ENCODE data around the gene SOHLH2. TPM values are rescaled to one million over a fixed set of nuclear protein-coding genes. Genes with fewer than 3 reads are reported as not detected.
A peak's percentile ranks its signal among the peaks of the same experiment; 100 is the strongest.

Gene SOHLH2
- total and polyA plus RNA-seq, 4 donors, result 0.04 to 0.28 (median 0.08) TPM

GRCh38 chr13:36163809-36164308, 50.5 kb downstream of the SOHLH2 start:
- Histone ChIP-seq H3K4me3 (no peak overlapping the region), H3K27me3 (ENCODE audit: control insufficient read depth in 3 of 3, insufficient read depth in 3 of 3, low read length in 2 of 3) (no peaks in the 10 kb centered on the region), H3K9ac (ENCODE audit: insufficient read depth in 1 of 2, low read length in 2 of 2) (no peak overlapping the region), H3K36me3 (ENCODE audit: control insufficient read depth in 4 of 4, insufficient read depth in 4 of 4, low read length in 4 of 4) (no peaks in the 10 kb centered on the region), H3K4me1 (ENCODE audit: control insufficient read depth in 5 of 5, insufficient read depth in 5 of 5, low read length in 5 of 5) (peaks cover 0 to 8% (median 3%) of the 10 kb centered on the region in 5 donors), H3K9me3 (ENCODE audit: control insufficient read depth in 4 of 4, insufficient read depth in 3 of 4, low read length in 3 of 4) (no peaks in the 10 kb centered on the region), H3K27ac (ENCODE audit: low read depth in 1 of 2, low read length in 1 of 2) (no peak overlapping the region)
- WGBS, 2 donors, result 42 to 66% methylated on average over 7 of the region's 7 CpGs
- DNase-seq (peak; percentile 44 to 57 (median 46)), ATAC-seq (ENCODE audit: insufficient read depth, low FRiP score) (peak; percentile 71)
- no peak for TF ChIP-seq CTCF (IDR thresholded peaks at IDR 0.05; ENCODE audit: control extremely low read depth, extremely low read depth)

- Histone ChIP-seq H3K27me3 (ENCODE audit: control insufficient read depth in 3 of 3, insufficient read depth in 3 of 3, low read length in 2 of 3) (no peaks in the 10 kb centered on the region), H3K36me3 (ENCODE audit: control insufficient read depth in 4 of 4, insufficient read depth in 4 of 4, low read length in 4 of 4) (no peaks in the 10 kb centered on the region), H3K4me1 (ENCODE audit: control insufficient read depth in 5 of 5, insufficient read depth in 5 of 5, low read length in 5 of 5) (peaks cover 0 to 8% (median 3%) of the 10 kb centered on the region in 5 donors), H3K9me3 (ENCODE audit: control insufficient read depth in 4 of 4, insufficient read depth in 3 of 4, low read length in 3 of 4) (no peaks in the 10 kb centered on the region), H3K4me3 (no peak overlapping the region), H3K27ac (ENCODE audit: low read depth in 1 of 2, low read length in 1 of 2) (no peak overlapping the region), H3K9ac (ENCODE audit: insufficient read depth in 1 of 2, low read length in 2 of 2) (no peak overlapping the region)
- 75 to 91% methylated on average over 6 of the region's 6 CpGs for WGBS, 2 donors
- ATAC-seq (ENCODE audit: insufficient read depth, low FRiP score) (no peak), DNase-seq (peak in 2 of 3 donors; percentile 22 to 44)
- no peak for TF ChIP-seq CTCF (IDR thresholded peaks at IDR 0.05; ENCODE audit: control extremely low read depth, extremely low read depth)
These were observed 51.1 kb downstream of the SOHLH2 start for GRCh38 chr13:36163286-36163685.

- Histone ChIP-seq H3K4me3 (no peak overlapping the region), H3K9ac (ENCODE audit: insufficient read depth in 1 of 2, low read length in 2 of 2) (no peak overlapping the region), H3K27me3 (ENCODE audit: control insufficient read depth in 3 of 3, insufficient read depth in 3 of 3, low read length in 2 of 3) (no peaks in the 10 kb centered on the region), H3K9me3 (ENCODE audit: control insufficient read depth in 4 of 4, insufficient read depth in 3 of 4, low read length in 3 of 4) (no peaks in the 10 kb centered on the region), H3K36me3 (ENCODE audit: control insufficient read depth in 4 of 4, insufficient read depth in 4 of 4, low read length in 4 of 4) (no peaks in the 10 kb centered on the region), H3K4me1 (ENCODE audit: control insufficient read depth in 5 of 5, insufficient read depth in 5 of 5, low read length in 5 of 5) (peaks cover 0 to 15% (median 3%) of the 10 kb centered on the region in 5 donors), H3K27ac (ENCODE audit: low read depth in 1 of 2, low read length in 1 of 2) (no peak overlapping the region)
- no peak for ATAC-seq (ENCODE audit: insufficient read depth, low FRiP score)
- 84 to 91% methylated on average over 4 of the region's 4 CpGs for WGBS, 2 donors
- no peak for TF ChIP-seq CTCF (IDR thresholded peaks at IDR 0.05; ENCODE audit: control extremely low read depth, extremely low read depth)
- DNase-seq, result no peak
These were observed 54.1 kb downstream of the SOHLH2 start for GRCh38 chr13:36160297-36160696.

- whole genome bisulfite sequencing, 2 donors, result 78 to 79% methylated on average over 4 of the region's 4 CpGs
- no peak overlapping the region for H3K9ac ChIP-seq (ENCODE audit: insufficient read depth in 1 of 2, low read length in 2 of 2)
- no peak for TF ChIP-seq CTCF (IDR thresholded peaks at IDR 0.05; ENCODE audit: control extremely low read depth, extremely low read depth)
These were observed 55.7 kb downstream of the SOHLH2 start for GRCh38 chr13:36158611-36159010.

More at GRCh38 chr13:36158611-36159010, 55.7 kb downstream of the SOHLH2 start:
- H3K9me3 ChIP-seq (ENCODE audit: control insufficient read depth in 4 of 4, insufficient read depth in 3 of 4, low read length in 3 of 4), result no peaks in the 10 kb centered on the region
- no peaks in the 10 kb centered on the region for H3K36me3 ChIP-seq (ENCODE audit: control insufficient read depth in 4 of 4, insufficient read depth in 4 of 4, low read length in 4 of 4)
- no peak for DNase-seq
- H3K4me1 ChIP-seq (ENCODE audit: control insufficient read depth in 5 of 5, insufficient read depth in 5 of 5, low read length in 5 of 5), result peaks cover 0 to 15% (median 5%) of the 10 kb centered on the region in 5 donors
- H3K27ac ChIP-seq (ENCODE audit: low read depth in 1 of 2, low read length in 1 of 2), result no peak overlapping the region
- ATAC-seq (ENCODE audit: insufficient read depth, low FRiP score), result no peak
- H3K4me3 ChIP-seq, result no peak overlapping the region
- no peaks in the 10 kb centered on the region for H3K27me3 ChIP-seq (ENCODE audit: control insufficient read depth in 3 of 3, insufficient read depth in 3 of 3, low read length in 2 of 3)

All from lung (tissue), 12 donors.